ENCODE data around the gene NRG2. TPM values are rescaled to one million over a fixed set of nuclear protein-coding genes. Genes with fewer than 3 reads are reported as not detected.

Gene NRG2
- polyA plus RNA-seq, 2 of the 4 experiments (the other 2 are of a cell fraction), result 1.0 to 1.1 TPM

DNA sequence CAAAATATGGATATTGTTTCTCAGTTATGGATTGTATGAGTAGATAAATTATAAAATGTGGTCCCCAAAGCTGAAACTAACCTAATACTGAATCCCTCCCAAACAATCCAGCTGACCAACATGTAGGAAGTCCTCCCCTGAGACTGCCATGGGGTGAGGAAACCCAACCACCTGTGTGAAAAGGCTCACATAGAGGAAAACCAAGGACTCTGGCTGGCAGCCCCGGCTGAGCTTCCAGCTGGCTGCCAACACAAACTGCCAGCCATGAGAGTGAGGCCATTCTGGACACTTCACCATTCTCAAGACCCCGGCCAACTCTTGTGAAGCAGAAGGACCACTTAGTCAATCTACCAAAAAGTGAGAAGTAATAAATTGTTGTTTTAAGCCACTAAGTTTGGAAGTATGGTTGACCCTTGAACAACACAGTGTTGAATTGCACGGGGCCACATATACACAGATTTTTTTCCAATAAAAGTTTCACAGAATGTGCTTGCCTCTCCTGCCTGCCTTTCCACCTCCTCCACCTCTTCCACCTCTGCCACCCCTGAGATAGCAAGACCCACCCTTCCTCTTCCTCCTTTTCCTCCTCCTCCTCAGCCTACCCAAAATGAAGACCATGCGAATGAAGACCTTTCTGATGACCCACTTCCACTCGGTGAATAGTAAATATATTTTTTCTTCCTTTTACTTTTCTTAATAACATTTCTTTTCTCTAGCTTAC, 15.3 kb upstream of the NRG2 start (continued):
- TF ChIP-seq, protein P1, sequence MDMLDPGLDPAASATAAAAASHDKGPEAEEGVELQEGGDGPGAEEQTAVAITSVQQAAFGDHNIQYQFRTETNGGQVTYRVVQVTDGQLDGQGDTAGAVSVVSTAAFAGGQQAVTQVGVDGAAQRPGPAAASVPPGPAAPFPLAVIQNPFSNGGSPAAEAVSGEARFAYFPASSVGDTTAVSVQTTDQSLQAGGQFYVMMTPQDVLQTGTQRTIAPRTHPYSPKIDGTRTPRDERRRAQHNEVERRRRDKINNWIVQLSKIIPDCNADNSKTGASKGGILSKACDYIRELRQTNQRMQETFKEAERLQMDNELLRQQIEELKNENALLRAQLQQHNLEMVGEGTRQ (IDR thresholded peaks at IDR 0.05), result no peak
- no peak for TF ChIP-seq JUN (IDR thresholded peaks at IDR 0.05)
- TF ChIP-seq, protein P2, sequence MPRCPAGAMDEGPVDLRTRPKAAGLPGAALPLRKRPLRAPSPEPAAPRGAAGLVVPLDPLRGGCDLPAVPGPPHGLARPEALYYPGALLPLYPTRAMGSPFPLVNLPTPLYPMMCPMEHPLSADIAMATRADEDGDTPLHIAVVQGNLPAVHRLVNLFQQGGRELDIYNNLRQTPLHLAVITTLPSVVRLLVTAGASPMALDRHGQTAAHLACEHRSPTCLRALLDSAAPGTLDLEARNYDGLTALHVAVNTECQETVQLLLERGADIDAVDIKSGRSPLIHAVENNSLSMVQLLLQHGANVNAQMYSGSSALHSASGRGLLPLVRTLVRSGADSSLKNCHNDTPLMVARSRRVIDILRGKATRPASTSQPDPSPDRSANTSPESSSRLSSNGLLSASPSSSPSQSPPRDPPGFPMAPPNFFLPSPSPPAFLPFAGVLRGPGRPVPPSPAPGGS (IDR thresholded peaks at IDR 0.05), result no peak

DNA sequence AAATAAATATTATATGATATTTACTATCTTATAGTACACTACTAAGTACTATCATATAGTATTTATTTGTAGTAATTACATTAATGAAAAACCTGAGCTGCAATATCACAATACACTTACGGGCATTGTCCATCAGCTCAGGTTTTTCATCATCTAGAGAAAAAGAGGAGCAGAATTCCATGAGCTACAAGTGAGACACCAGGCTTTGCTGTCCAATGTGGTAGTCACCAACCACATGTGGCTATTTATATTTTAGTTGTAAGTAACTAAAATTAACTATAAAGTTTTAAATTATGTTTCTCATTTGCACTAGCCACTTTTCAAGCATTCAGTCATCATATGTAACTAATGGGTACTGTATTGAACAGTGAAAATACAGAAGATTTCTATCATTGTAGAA, 13.8 kb upstream of the NRG2 start:
- Histone ChIP-seq H3K4me2 (no peak overlapping the region), H3K4me1 (no peaks in the 10 kb centered on the region), H3K27ac (no peak overlapping the region), H3K4me3 (no peak overlapping the region), H3K9me3 (no peaks in the 10 kb centered on the region; the same call in 2 of the 3 replicates)
- POLR2A ChIA-PET, result no interaction called here
- DNase-seq (ENCODE audit: low read depth in 1 of 2, low spot score in 1 of 2), result no peak
- TF ChIP-seq RAD21 (conservative IDR thresholded peaks at IDR 0.05 in 1 of 2, IDR thresholded peaks at IDR 0.05 in 1 of 2) (no peak), HOXB13 (CRISPR knock-in tag; IDR thresholded peaks at IDR 0.05; ENCODE audit: low read depth) (no peak), KDM1A (IDR thresholded peaks at IDR 0.05; ENCODE audit: low read depth) (no peak), POLR2A (IDR thresholded peaks at IDR 0.05; ENCODE audit: low read length) (no peak), RNF2 (IDR thresholded peaks at IDR 0.05; ENCODE audit: borderline replicate concordance, low read depth) (no peak), CBX2 (IDR thresholded peaks at IDR 0.05; ENCODE audit: borderline replicate concordance, low read depth) (no peak), RFX5 (IDR thresholded peaks at IDR 0.05) (no peak), NPAS2 (CRISPR knock-in tag; IDR thresholded peaks at IDR 0.05; ENCODE audit: borderline replicate concordance) (no peak), TFCP2L1 (CRISPR knock-in tag; IDR thresholded peaks at IDR 0.05) (no peak), EHMT2 (IDR thresholded peaks at IDR 0.05; ENCODE audit: low read depth) (no peak), EP300 (IDR thresholded peaks at IDR 0.05) (no peak)
- TF ChIP-seq, protein P2 (IDR thresholded peaks at IDR 0.05), result no peak
- TF ChIP-seq, protein P3, sequence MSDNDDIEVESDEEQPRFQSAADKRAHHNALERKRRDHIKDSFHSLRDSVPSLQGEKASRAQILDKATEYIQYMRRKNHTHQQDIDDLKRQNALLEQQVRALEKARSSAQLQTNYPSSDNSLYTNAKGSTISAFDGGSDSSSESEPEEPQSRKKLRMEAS (IDR thresholded peaks at IDR 0.05), result no peak
- CTCF ChIA-PET, result interaction anchor here (1.8 to 1.9 kb wide), 2 partner anchors 13 to 87 kb away, joined by 6 to 13 read pairs; partner anchors contain the start of gene NRG2
- FAIRE-seq, result no peak
- WGBS (ENCODE audit: missing lambda C conversion rate), result 38% methylated on average over 1 of the region's 1 CpG
- no peak for ATAC-seq

DNA sequence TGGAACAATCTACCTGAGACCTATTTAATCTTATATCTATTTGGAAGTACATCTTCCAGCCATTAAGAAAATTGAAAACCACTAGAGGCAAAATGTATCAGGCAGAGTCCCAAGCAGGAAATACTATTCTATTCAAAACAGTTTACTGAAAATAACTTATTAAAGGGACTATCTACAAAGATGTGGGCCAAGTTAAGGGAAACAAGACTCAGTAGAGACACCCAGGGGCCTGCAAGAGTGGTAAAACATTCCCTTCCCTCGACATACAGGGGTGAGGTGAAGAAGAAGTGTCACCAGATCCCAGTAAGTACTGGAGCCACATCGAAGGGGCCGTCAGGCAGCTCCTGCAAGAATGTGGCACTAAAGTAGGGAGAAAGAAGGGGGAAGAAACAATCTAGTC, 12.1 kb upstream of the NRG2 start:
- no peak overlapping the region for H3K27ac ChIP-seq
- no peak overlapping the region for H3K4me2 ChIP-seq
- ATAC-seq (0 out of 6 replicates have a peak, but pooled peaks of 1 of the 2 experiments have one; percentile 32), DNase-seq (ENCODE audit: low read depth in 1 of 2, low spot score in 1 of 2) (no peak), FAIRE-seq (no peak)
- CTCF ChIA-PET, result interaction anchor here (0.7 to 2.5 kb wide), 7 partner anchors 10 to 101 kb away, joined by 3 to 11 read pairs (median 4); partner anchors contain the start of gene NRG2
- no peaks in the 10 kb centered on the region for H3K4me1 ChIP-seq
- no peak overlapping the region for H3K4me3 ChIP-seq
- POLR2A ChIA-PET, result no interaction called here
- H3K9me3 ChIP-seq, result no peaks in the 10 kb centered on the region; the same call in 2 of the 3 replicates
- WGBS (ENCODE audit: missing lambda C conversion rate), result 29% methylated on average over 3 of the region's 3 CpGs
- TF ChIP-seq FOSB (CRISPR knock-in tag; IDR thresholded peaks at IDR 0.05), result no peak
- no peak for TF ChIP-seq CHD2 (IDR thresholded peaks at IDR 0.05; ENCODE audit: low read length, partially characterized antibody)
- no peak for TF ChIP-seq POLR2AphosphoS2 (conservative IDR thresholded peaks at IDR 0.05; ENCODE audit: low read length)
- no peak for TF ChIP-seq NFE2L2 (conservative IDR thresholded peaks at IDR 0.05; ENCODE audit: low read length)
- TF ChIP-seq, protein P4, sequence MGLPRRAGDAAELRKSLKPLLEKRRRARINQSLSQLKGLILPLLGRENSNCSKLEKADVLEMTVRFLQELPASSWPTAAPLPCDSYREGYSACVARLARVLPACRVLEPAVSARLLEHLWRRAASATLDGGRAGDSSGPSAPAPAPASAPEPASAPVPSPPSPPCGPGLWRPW (IDR thresholded peaks at IDR 0.05), result no peak
- TF ChIP-seq, protein P5, sequence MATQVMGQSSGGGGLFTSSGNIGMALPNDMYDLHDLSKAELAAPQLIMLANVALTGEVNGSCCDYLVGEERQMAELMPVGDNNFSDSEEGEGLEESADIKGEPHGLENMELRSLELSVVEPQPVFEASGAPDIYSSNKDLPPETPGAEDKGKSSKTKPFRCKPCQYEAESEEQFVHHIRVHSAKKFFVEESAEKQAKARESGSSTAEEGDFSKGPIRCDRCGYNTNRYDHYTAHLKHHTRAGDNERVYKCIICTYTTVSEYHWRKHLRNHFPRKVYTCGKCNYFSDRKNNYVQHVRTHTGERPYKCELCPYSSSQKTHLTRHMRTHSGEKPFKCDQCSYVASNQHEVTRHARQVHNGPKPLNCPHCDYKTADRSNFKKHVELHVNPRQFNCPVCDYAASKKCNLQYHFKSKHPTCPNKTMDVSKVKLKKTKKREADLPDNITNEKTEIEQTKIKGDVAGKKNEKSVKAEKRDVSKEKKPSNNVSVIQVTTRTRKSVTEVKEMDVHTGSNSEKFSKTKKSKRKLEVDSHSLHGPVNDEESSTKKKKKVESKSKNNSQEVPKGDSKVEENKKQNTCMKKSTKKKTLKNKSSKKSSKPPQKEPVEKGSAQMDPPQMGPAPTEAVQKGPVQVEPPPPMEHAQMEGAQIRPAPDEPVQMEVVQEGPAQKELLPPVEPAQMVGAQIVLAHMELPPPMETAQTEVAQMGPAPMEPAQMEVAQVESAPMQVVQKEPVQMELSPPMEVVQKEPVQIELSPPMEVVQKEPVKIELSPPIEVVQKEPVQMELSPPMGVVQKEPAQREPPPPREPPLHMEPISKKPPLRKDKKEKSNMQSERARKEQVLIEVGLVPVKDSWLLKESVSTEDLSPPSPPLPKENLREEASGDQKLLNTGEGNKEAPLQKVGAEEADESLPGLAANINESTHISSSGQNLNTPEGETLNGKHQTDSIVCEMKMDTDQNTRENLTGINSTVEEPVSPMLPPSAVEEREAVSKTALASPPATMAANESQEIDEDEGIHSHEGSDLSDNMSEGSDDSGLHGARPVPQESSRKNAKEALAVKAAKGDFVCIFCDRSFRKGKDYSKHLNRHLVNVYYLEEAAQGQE (IDR thresholded peaks at IDR 0.05), result no peak
- no peak for TF ChIP-seq EHF (CRISPR knock-in tag; IDR thresholded peaks at IDR 0.05)
- TF ChIP-seq, protein P6, sequence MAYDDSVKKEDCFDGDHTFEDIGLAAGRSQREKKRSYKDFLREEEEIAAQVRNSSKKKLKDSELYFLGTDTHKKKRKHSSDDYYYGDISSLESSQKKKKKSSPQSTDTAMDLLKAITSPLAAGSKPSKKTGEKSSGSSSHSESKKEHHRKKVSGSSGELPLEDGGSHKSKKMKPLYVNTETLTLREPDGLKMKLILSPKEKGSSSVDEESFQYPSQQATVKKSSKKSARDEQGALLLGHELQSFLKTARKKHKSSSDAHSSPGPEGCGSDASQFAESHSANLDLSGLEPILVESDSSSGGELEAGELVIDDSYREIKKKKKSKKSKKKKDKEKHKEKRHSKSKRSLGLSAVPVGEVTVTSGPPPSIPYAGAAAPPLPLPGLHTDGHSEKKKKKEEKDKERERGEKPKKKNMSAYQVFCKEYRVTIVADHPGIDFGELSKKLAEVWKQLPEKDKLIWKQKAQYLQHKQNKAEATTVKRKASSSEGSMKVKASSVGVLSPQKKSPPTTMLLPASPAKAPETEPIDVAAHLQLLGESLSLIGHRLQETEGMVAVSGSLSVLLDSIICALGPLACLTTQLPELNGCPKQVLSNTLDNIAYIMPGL (CRISPR knock-in tag; IDR thresholded peaks at IDR 0.05; ENCODE audit: borderline replicate concordance), result no peak
- TF ChIP-seq ZC3H11A (IDR thresholded peaks at IDR 0.05), result no peak
- TF ChIP-seq ZNF302 (CRISPR knock-in tag; IDR thresholded peaks at IDR 0.05), result no peak
- no peak for TF ChIP-seq CHD4 (IDR thresholded peaks at IDR 0.05; ENCODE audit: borderline replicate concordance)

Measured in A549 (cell line).